H1 (cell line): ENCODE measurements around the gene NT5DC3. TPM values are rescaled to one million over a fixed set of nuclear protein-coding genes. Genes with fewer than 3 reads are reported as not detected.

Source experiments
- CTCF ChIA-PET: fragments of 300-600 bp; sonication (Branson Sonifier 250); formaldehyde crosslinking; loops from one replicate; lab custom pipeline; 2021; ENCODE audit not compliant: partially characterized antibody; lab: Charles Lee
- POLR2A ChIA-PET: fragments of 300-600 bp; sonication (Branson Sonifier 250); formaldehyde crosslinking; loops from one replicate; lab custom pipeline; 2021; ENCODE audit warnings: inconsistent platforms; ENCODE audit not compliant: partially characterized antibody; lab: Charles Lee
- DNase-seq, 2 experiments: peaks; one replicate each; pipeline versions ENCODE4 v3.0.0 to v3.0.0-alpha.2; 2010 to 2022; ENCODE audit warnings: low spot score in 2 of 2, low read depth in 1 of 2, mixed read lengths in 1 of 2
- FAIRE-seq: peaks from 2 replicates; lab custom pipeline; 2011; peaks lifted over from hg19 to GRCh38; lab: Jason Lieb, UNC
- H2AFZ ChIP-seq: 2 replicates; pipeline ENCODE4 v1.8.1; 2012; ENCODE audit warnings: low read length, inconsistent platforms
- H2AK5ac ChIP-seq: 2 replicates; pipeline ENCODE4 v1.6.1; 2013; ENCODE audit warnings: low read depth, low read length
- H2BK120ac ChIP-seq: replicated peaks from 2 replicates; pipeline ENCODE3; 2013; ENCODE audit warnings: low read depth, low read length, inconsistent platforms
- H2BK12ac ChIP-seq: 2 replicates; pipeline ENCODE4 v1.6.1; 2013; ENCODE audit warnings: low read depth, low read length
- H2BK15ac ChIP-seq: 2 replicates; pipeline ENCODE4 v1.6.1; 2013; ENCODE audit warnings: low read length
- H2BK20ac ChIP-seq: 2 replicates; pipeline ENCODE4 v1.6.1; 2013; ENCODE audit warnings: low read length
- H2BK5ac ChIP-seq: 2 replicates; pipeline ENCODE4 v1.6.1; 2013; ENCODE audit warnings: low read depth, low read length
- H3K14ac ChIP-seq: 2 replicates; pipeline ENCODE4 v1.6.1; 2013; ENCODE audit warnings: inconsistent platforms; ENCODE audit not compliant: insufficient read length
- H3K18ac ChIP-seq: 2 replicates; pipeline ENCODE4 v1.6.1; 2013; ENCODE audit warnings: low read length; ENCODE audit errors: extremely low read depth
- H3K23ac ChIP-seq: 2 replicates; pipeline ENCODE4 v1.6.1; 2013; ENCODE audit warnings: inconsistent platforms; ENCODE audit not compliant: insufficient read length
- H3K23me2 ChIP-seq: 2 replicates; pipeline ENCODE4 v1.6.1; 2013; ENCODE audit warnings: low read depth, low read length
- H3K27ac ChIP-seq: 2 replicates; pipeline ENCODE4 v1.6.1; 2011; ENCODE audit warnings: low read depth, low read length, inconsistent platforms
- H3K27me3 ChIP-seq, 4 experiments: replicated peaks in 1 of 4; 1 replicate in 1 of 4; 2 replicates in 3 of 4; pipeline versions ENCODE4 v1.6.1 to v1.8.1; 2011 to 2013; ENCODE audit warnings: low read length in 3 of 4, mild to moderate bottlenecking in 3 of 4, inconsistent platforms in 2 of 4, mixed read lengths in 2 of 4, moderate library complexity in 1 of 4; ENCODE audit not compliant: control insufficient read depth in 3 of 4, insufficient read depth in 3 of 4; ENCODE audit errors: extremely low read depth in 1 of 4
- H3K36me3 ChIP-seq, 4 experiments: 2 replicates each; pipeline versions ENCODE4 v1.6.1 to v1.8.1; 2011 to 2013; ENCODE audit warnings: mild to moderate bottlenecking in 4 of 4, low read length in 3 of 4, moderate library complexity in 2 of 4, control low read depth in 1 of 4, inconsistent platforms in 1 of 4; ENCODE audit not compliant: insufficient read depth in 4 of 4, control insufficient read depth in 2 of 4
- H3K4ac ChIP-seq: replicated peaks from 2 replicates; pipeline ENCODE3; 2013; ENCODE audit warnings: low read length, low read depth, mixed read lengths, inconsistent platforms; ENCODE audit not compliant: insufficient read length
- H3K4me1 ChIP-seq, 4 experiments: replicated peaks in 1 of 4; 1 replicate in 1 of 4; 2 replicates in 3 of 4; pipeline versions ENCODE4 v1.6.1 to v1.8.1; 2011 to 2013; ENCODE audit warnings: low read length in 3 of 4, inconsistent platforms in 2 of 4, mixed read lengths in 1 of 4; ENCODE audit not compliant: insufficient read depth in 4 of 4, control insufficient read depth in 3 of 4
- H3K4me2 ChIP-seq, 2 experiments: 2 replicates each; pipeline versions ENCODE4 v1.6.1 to v1.8.1; 2011 to 2013; ENCODE audit warnings: low read depth in 2 of 2, low read length in 2 of 2, control low read depth in 1 of 2, inconsistent platforms in 1 of 2, mild to moderate bottlenecking in 1 of 2; ENCODE audit not compliant: insufficient read depth in 1 of 2
- H3K4me3 ChIP-seq, 4 experiments: fragments of 200-600, 300-600 bp in 1 of 4; sonication (generic), shearing (Covaris generic), sonication (Bioruptor Twin) in 1 of 4; 2 replicates each; pipeline versions ENCODE4 v1.5.1 to v1.8.1; 2011 to 2016; ENCODE audit warnings: low read length in 4 of 4, low read depth in 3 of 4, control low read depth in 2 of 4, inconsistent platforms in 2 of 4, mild to moderate bottlenecking in 2 of 4, mixed read lengths in 1 of 4, moderate library complexity in 1 of 4; ENCODE audit not compliant: insufficient read depth in 2 of 4; ENCODE audit errors: extremely low read depth in 1 of 4
- H3K56ac ChIP-seq: replicated peaks from 2 replicates; pipeline ENCODE3; 2013; ENCODE audit warnings: low read depth, mild to moderate bottlenecking, mixed read lengths, low read length, inconsistent platforms; ENCODE audit not compliant: insufficient read length
- H3K79me1 ChIP-seq: 2 replicates; pipeline ENCODE4 v1.6.1; 2013; ENCODE audit warnings: low read depth, low read length, control low read depth
- H3K79me2 ChIP-seq, 2 experiments: 2 replicates each; pipeline versions ENCODE4 v1.6.1 to v1.8.1; 2012 to 2013; ENCODE audit warnings: low read length in 2 of 2, mild to moderate bottlenecking in 2 of 2, inconsistent platforms in 1 of 2; ENCODE audit not compliant: insufficient read depth in 2 of 2, control insufficient read depth in 1 of 2
- H3K9ac ChIP-seq, 4 experiments: replicated peaks in 1 of 4; 1 replicate in 1 of 4; 2 replicates in 3 of 4; pipeline versions ENCODE4 v1.6.1 to v1.8.1; 2011 to 2013; ENCODE audit warnings: low read depth in 3 of 4, low read length in 3 of 4, control low read depth in 2 of 4, mild to moderate bottlenecking in 2 of 4, moderate library complexity in 2 of 4, inconsistent platforms in 1 of 4; ENCODE audit errors: extremely low read depth in 1 of 4
- H3K9me3 ChIP-seq, 2 experiments: 2 replicates each; pipeline versions ENCODE4 v1.6.1 to v1.8.1; 2012 to 2013; ENCODE audit warnings: mild to moderate bottlenecking in 2 of 2, moderate library complexity in 2 of 2, control low read depth in 1 of 2, inconsistent platforms in 1 of 2, low read depth in 1 of 2, low read length in 1 of 2, mixed read lengths in 1 of 2; ENCODE audit not compliant: insufficient read depth in 2 of 2
- H4K20me1 ChIP-seq, 2 experiments: replicated peaks in 1 of 2; 2 replicates each; pipeline versions ENCODE3 to v1.8.1; 2011 to 2013; ENCODE audit warnings: inconsistent platforms in 2 of 2, low read length in 2 of 2, mild to moderate bottlenecking in 1 of 2; ENCODE audit not compliant: insufficient read depth in 2 of 2, control insufficient read depth in 1 of 2
- H4K5ac ChIP-seq: 2 replicates; pipeline ENCODE4 v1.6.1; 2013; ENCODE audit warnings: low read length, low read depth, mixed read lengths, inconsistent platforms; ENCODE audit not compliant: insufficient read length
- H4K8ac ChIP-seq: 2 replicates; pipeline ENCODE4 v1.8.0; 2013; ENCODE audit warnings: mild to moderate bottlenecking, moderate library complexity, low read length, inconsistent platforms; ENCODE audit not compliant: insufficient read depth; ENCODE audit errors: extremely low read depth
- H4K91ac ChIP-seq: replicated peaks from 2 replicates; pipeline ENCODE3; 2013; ENCODE audit warnings: low read length, mixed read lengths, inconsistent platforms; ENCODE audit not compliant: insufficient read length
- BRCA1 ChIP-seq: IDR thresholded peaks from 2 replicates; pipeline ENCODE4 v1.6.1; 2012; ENCODE audit warnings: low read depth, low read length, improper control_type of control experiment
- CBX8 ChIP-seq: fragments of 300-800, 300-1000 bp; sonication (generic); IDR thresholded peaks from 2 replicates; pipeline ENCODE4 v1.7.1; 2016; ENCODE audit warnings: low read depth, low read length, borderline replicate concordance
- CHD2 ChIP-seq: IDR thresholded peaks from 2 replicates; pipeline ENCODE4 v1.6.1; 2012; ENCODE audit warnings: low read length, improper control_type of control experiment
- CREB1 ChIP-seq: IDR thresholded peaks from 2 replicates; pipeline ENCODE4 v1.6.1; 2012; ENCODE audit warnings: inconsistent platforms
- CTCF ChIP-seq, 3 experiments: IDR thresholded peaks; 1 replicate in 2 of 3; 2 replicates in 1 of 3; pipeline versions ENCODE4 v1.5.1 to v1.6.1; 2011; ENCODE audit warnings: low read length in 3 of 3, mild to moderate bottlenecking in 3 of 3, inconsistent platforms in 2 of 3, low read depth in 1 of 3, moderate library complexity in 1 of 3; ENCODE audit not compliant: insufficient read depth in 1 of 3; ENCODE audit errors: control extremely low read depth in 1 of 3
- EP300 ChIP-seq, 2 experiments: IDR thresholded peaks; 1 replicate in 1 of 2; 2 replicates in 1 of 2; pipeline ENCODE4 v1.6.1; 2011 to 2012; ENCODE audit warnings: low read depth in 2 of 2, low read length in 2 of 2, mild to moderate bottlenecking in 2 of 2, borderline replicate concordance in 1 of 2, inconsistent platforms in 1 of 2, moderate library complexity in 1 of 2
- HDAC2 ChIP-seq, 2 experiments: fragments of 300-600 bp in 1 of 2; sonication (generic) in 1 of 2; IDR thresholded peaks; 2 replicates each; pipeline ENCODE4 v1.6.1; 2011 to 2012; ENCODE audit warnings: low read depth in 2 of 2, low read length in 2 of 2, mild to moderate bottlenecking in 2 of 2, moderate library complexity in 2 of 2, borderline replicate concordance in 1 of 2, inconsistent platforms in 1 of 2
- JUN ChIP-seq: IDR thresholded peaks from 2 replicates; pipeline ENCODE4 v1.6.1; 2011; ENCODE audit warnings: low read depth, mild to moderate bottlenecking, improper control_type of control experiment, low read length
- RXRA ChIP-seq: IDR thresholded peaks from 2 replicates; pipeline ENCODE4 v1.6.1; 2011; ENCODE audit warnings: low read depth, mild to moderate bottlenecking, low read length, moderate library complexity; ENCODE audit not compliant: insufficient read depth
- SIRT6 ChIP-seq: IDR thresholded peaks from one replicate; pipeline ENCODE4 v1.7.1; 2012; ENCODE audit warnings: low read length, inconsistent platforms
- SIX5 ChIP-seq: IDR thresholded peaks from 2 replicates; pipeline ENCODE4 v1.6.1; 2011; ENCODE audit warnings: mild to moderate bottlenecking, low read depth, low read length
- SP4 ChIP-seq: IDR thresholded peaks from 2 replicates; pipeline ENCODE4 v1.6.1; 2012; ENCODE audit warnings: low read length, inconsistent platforms
- WGBS, 2 experiments: shearing (Covaris generic) in 1 of 2; methylation state at CpG; one replicate each; pipeline versions ENCODE4 v1.1.6 to v1.1.7; 2013 to 2015; ENCODE audit warnings: low lambda C conversion rate in 2 of 2, mixed read lengths in 2 of 2, inconsistent platforms in 1 of 2, low coverage in 1 of 2, missing lambda C conversion rate in 1 of 2; ENCODE audit not compliant: insufficient replicate concordance in 2 of 2, insufficient coverage in 1 of 2, insufficient read length in 1 of 2; ENCODE audit errors: extremely low coverage in 1 of 2, missing lambda C conversion rate in 1 of 2; 5-methylcytosine and 5-hydroxymethylcytosine counted together
- polyA plus RNA-seq, 7 experiments: library from polyadenylated mRNA; depleted of rRNA in 3 of 7; stranded (reverse) in 5 of 7; unstranded in 2 of 7; fragments of >200 nt in 5 of 7; fragments of 200-250 nt in 2 of 7; gene quantifications; 1 replicate in 5 of 7; 2 replicates in 1 of 7; 4 replicates in 1 of 7; pipeline versions ENCODE4 v1.2.1 to v1.2.3, GENCODE V29; 2011 to 2013; ENCODE audit warnings: missing spikeins in 2 of 7, mixed read lengths in 2 of 7
- total RNA-seq: library from RNA; stranded (reverse); fragmentation: NEBNext Ultra II Directional; extraction: Animal tissue kit (Norgen Biotek cat#: 25700); gene quantifications from 2 replicates; pipeline ENCODE4 v1.2.1, GENCODE V29; 2021

Gene NT5DC3
- total and polyA plus RNA-seq, 2 of the 8 experiments (the other 6 are each of a cell fraction or from before 2014, with no cell fraction given) = 5.4 to 14.8 TPM

GRCh38 chr12:103824290-103824689 lies 16.7 kb downstream of the NT5DC3 start:
- Histone ChIP-seq H3K36me3 (0 out of 8 replicates have a peak, but pooled peaks cover 0 to 4% (median 0%) of the 10 kb centered on the region in 4 experiments), H4K5ac (no peak overlapping the region), H3K4ac (no peak overlapping the region), H3K9me3 (peaks cover 3 to 4% of the 10 kb centered on the region in 2 experiments; a peak in 2 of 4 replicates), H3K27ac (no peak overlapping the region), H4K8ac (no peak overlapping the region), H2BK20ac (no peak overlapping the region), H3K27me3 (no peaks in the 10 kb centered on the region), H4K20me1 (peaks cover 0 to 2% of the 10 kb centered on the region in 2 experiments), H3K14ac (no peak overlapping the region), H2BK12ac (no peak overlapping the region), H3K23me2 (no peaks in the 10 kb centered on the region), H2BK15ac (no peak overlapping the region), H4K91ac (no peak overlapping the region), H3K4me2 (no peak overlapping the region), H2AK5ac (no peak overlapping the region), H2AFZ (no peak overlapping the region), H3K23ac (no peak overlapping the region), H3K18ac (no peak overlapping the region), H3K9ac (no peak overlapping the region), H3K4me1 (no peaks in the 10 kb centered on the region), H3K4me3 (no peak overlapping the region), H3K79me1 (no peaks in the 10 kb centered on the region), H2BK5ac (no peak overlapping the region), H3K56ac (no peak overlapping the region), H2BK120ac (no peak overlapping the region), H3K79me2 (peaks cover 0 to 43% of the 10 kb centered on the region in 2 experiments; a peak in 2 of 4 replicates)
- 94% methylated on average over 3 of the region's 3 CpGs; no CpG with 5 or more reads in 1 of the 2 experiments for whole genome bisulfite sequencing, 2 experiments
- FAIRE-seq = no peak
- ChIA-PET POLR2A (no interaction called here), CTCF (no interaction called here)
- DNase-seq = no peak
- TF ChIP-seq SIRT6 = no peak
- no peak for TF ChIP-seq HDAC2 (IDR thresholded peaks at IDR 0.05; ENCODE audit: borderline replicate concordance in 1 of 2, low read depth in 2 of 2, low read length in 2 of 2)
- no peak for TF ChIP-seq CBX8
- TF ChIP-seq CHD2 = no peak
- no peak for TF ChIP-seq BRCA1
- TF ChIP-seq RXRA = no peak
- TF ChIP-seq CTCF (IDR thresholded peaks at IDR 0.05; ENCODE audit: control extremely low read depth in 1 of 3, insufficient read depth in 1 of 3, low read depth in 1 of 3, low read length in 3 of 3) = no peak
- no peak for TF ChIP-seq SP4
- TF ChIP-seq CREB1 = no peak
- no peak for TF ChIP-seq SIX5
- TF ChIP-seq JUN = no peak
- TF ChIP-seq EP300 (IDR thresholded peaks at IDR 0.05; ENCODE audit: borderline replicate concordance in 1 of 2, low read depth in 2 of 2, low read length in 2 of 2) = no peak
